ENCODE results near the gene ANKZF1. TPM values are rescaled to one million over a fixed set of nuclear protein-coding genes. Genes with fewer than 3 reads are reported as not detected.

The ANKZF1 gene
- total and polyA plus RNA-seq, 10 of the 15 experiments (the other 5 are each of a cell fraction or from before 2014, with no cell fraction given), result 3.1 to 104 (median 35.0) TPM

DNA sequence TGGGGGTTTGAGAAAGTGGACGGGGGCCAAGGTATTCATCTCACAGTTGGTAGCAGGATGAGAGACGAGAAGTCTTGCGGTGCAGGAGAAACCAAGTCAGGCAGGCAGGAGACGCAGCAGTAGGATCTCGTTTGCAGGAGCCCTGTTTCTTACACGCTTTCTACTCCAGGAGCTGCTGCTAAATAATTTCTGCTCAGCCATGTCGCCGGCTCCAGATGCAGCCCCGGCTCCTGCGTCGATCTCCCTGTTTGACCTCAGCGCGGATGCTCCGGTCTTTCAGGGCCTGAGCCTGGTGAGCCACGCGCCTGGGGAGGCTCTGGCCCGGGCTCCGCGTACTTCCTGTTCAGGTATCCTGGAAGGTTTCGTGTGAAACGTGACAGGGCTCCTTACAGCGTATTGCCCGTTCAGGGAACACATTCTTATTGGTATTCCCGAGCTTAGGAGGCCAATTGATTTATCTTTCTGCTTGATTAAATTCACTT, 494 bp downstream of the ANKZF1 start (continued):
- TF ChIP-seq, protein P1, sequence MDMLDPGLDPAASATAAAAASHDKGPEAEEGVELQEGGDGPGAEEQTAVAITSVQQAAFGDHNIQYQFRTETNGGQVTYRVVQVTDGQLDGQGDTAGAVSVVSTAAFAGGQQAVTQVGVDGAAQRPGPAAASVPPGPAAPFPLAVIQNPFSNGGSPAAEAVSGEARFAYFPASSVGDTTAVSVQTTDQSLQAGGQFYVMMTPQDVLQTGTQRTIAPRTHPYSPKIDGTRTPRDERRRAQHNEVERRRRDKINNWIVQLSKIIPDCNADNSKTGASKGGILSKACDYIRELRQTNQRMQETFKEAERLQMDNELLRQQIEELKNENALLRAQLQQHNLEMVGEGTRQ (IDR thresholded peaks at IDR 0.05; ENCODE audit: borderline replicate concordance, low read depth, low read length), result no peak
- TF ChIP-seq SMAD5 (IDR thresholded peaks at IDR 0.05; ENCODE audit: low read depth), result no peak; the same call in 1 of the 2 replicates

DNA sequence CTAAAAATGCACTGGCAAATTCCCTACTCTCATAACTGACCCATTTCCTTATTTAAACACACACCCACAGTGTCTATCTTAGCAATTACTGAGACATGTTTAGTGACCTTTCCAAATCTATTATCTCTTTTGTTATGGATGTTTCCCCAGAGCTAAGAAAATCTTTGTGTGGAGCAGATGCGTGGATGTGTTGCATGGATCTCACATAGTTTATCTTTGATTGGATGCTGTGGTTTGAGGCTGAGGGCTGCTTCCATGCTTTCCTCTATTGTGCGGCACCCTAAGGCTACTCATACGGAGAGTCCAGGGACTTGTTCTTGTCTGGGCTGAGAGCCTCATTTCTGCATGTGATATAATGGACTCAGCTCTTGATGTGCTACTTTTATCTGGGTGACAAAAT, 4.7 kb downstream of the ANKZF1 start:
- Histone ChIP-seq H3K4me2 (ENCODE audit: control insufficient read depth, insufficient read depth) (no peak overlapping the region), H3K4me1 (ENCODE audit: control insufficient read depth, insufficient read depth, low read length) (no peaks in the 10 kb centered on the region), H4K20me1 (ENCODE audit: control insufficient read depth, insufficient read depth) (no peaks in the 10 kb centered on the region), H3K9ac (ENCODE audit: control insufficient read depth, insufficient read depth, low read length) (no peak overlapping the region), H3K27me3 (replicated peaks in 1 of 2; ENCODE audit: control insufficient read depth in 2 of 2, insufficient read depth in 2 of 2, low read length in 1 of 2) (no peaks in the 10 kb centered on the region), H3K79me2 (ENCODE audit: control insufficient read depth, insufficient read depth, low read length) (peaks cover 26% of the 10 kb centered on the region), H3K9me3 (replicated peaks; ENCODE audit: control insufficient read depth, insufficient read depth, low read length) (no peaks in the 10 kb centered on the region), H2AFZ (ENCODE audit: control insufficient read depth, low read depth, low read length) (no peak overlapping the region), H3K36me3 (ENCODE audit: control insufficient read depth in 2 of 2, insufficient read depth in 2 of 2, low read length in 1 of 2) (peaks cover 15 to 54% of the 10 kb centered on the region in 2 experiments), H3K4me3 (no peak overlapping the region), H3K27ac (ENCODE audit: control insufficient read depth, insufficient read depth) (no peak overlapping the region)
- in situ Hi-C loops (cut with MboI), result no loop called here
- BruUV-seq (replicated peaks), result no TSS peak
- ChIA-PET RAD21 (ENCODE audit: unreplicated experiment) (no interaction called here), CTCF (no interaction called here), POLR2A (interaction anchor here (0.7 to 1.4 kb wide), 2 partner anchors 10 to 18 kb away, joined by 4 read pairs; partner anchors contain the start of genes GLB1L, STK16 and TUBA4B), SMC1A (ENCODE audit: uncharacterized antibody, unreplicated experiment) (interaction anchor here (1.0 kb wide), 1 partner anchor 10 kb away, joined by 3 read pairs; no protein-coding TSS in a partner anchor)
- no peak for DNase-seq (ENCODE audit: low read depth, low spot score)
- intact Hi-C loops (cut with micrococcal nuclease; ENCODE audit: unreplicated experiment), result no loop called here
- 96% methylated on average over 3 of the region's 3 CpGs for WGBS (ENCODE audit: insufficient coverage, insufficient replicate concordance, low lambda C conversion rate, missing lambda C conversion rate)
- no peak for ATAC-seq
- no peak for FAIRE-seq
- TF ChIP-seq MXI1 (IDR thresholded peaks at IDR 0.05; ENCODE audit: low read depth, low read length) (no peak), POLR2A (IDR thresholded peaks at IDR 0.05; ENCODE audit: low read depth, low read length) (no peak), HDAC2 (IDR thresholded peaks at IDR 0.05) (no peak), CHD2 (IDR thresholded peaks at IDR 0.05; ENCODE audit: borderline replicate concordance, low read depth, low read length) (no peak), SMC3 (IDR thresholded peaks at IDR 0.05; ENCODE audit: borderline replicate concordance, low read length) (no peak), BHLHE40 (IDR thresholded peaks at IDR 0.05; ENCODE audit: borderline replicate concordance in 1 of 2, low read depth in 2 of 2, low read length in 1 of 2) (no peak), CHD4 (IDR thresholded peaks at IDR 0.05) (no peak), NFXL1 (IDR thresholded peaks at IDR 0.05; ENCODE audit: borderline replicate concordance) (no peak)
- TF ChIP-seq, protein P2, sequence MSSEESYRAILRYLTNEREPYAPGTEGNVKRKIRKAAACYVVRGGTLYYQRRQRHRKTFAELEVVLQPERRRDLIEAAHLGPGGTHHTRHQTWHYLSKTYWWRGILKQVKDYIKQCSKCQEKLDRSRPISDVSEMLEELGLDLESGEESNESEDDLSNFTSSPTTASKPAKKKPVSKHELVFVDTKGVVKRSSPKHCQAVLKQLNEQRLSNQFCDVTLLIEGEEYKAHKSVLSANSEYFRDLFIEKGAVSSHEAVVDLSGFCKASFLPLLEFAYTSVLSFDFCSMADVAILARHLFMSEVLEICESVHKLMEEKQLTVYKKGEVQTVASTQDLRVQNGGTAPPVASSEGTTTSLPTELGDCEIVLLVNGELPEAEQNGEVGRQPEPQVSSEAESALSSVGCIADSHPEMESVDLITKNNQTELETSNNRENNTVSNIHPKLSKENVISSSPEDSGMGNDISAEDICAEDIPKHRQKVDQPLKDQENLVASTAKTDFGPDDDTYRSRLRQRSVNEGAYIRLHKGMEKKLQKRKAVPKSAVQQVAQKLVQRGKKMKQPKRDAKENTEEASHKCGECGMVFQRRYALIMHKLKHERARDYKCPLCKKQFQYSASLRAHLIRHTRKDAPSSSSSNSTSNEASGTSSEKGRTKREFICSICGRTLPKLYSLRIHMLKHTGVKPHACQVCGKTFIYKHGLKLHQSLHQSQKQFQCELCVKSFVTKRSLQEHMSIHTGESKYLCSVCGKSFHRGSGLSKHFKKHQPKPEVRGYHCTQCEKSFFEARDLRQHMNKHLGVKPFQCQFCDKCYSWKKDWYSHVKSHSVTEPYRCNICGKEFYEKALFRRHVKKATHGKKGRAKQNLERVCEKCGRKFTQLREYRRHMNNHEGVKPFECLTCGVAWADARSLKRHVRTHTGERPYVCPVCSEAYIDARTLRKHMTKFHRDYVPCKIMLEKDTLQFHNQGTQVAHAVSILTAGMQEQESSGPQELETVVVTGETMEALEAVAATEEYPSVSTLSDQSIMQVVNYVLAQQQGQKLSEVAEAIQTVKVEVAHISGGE (CRISPR knock-in tag; IDR thresholded peaks at IDR 0.05), result no peak
- TF ChIP-seq, protein P3, sequence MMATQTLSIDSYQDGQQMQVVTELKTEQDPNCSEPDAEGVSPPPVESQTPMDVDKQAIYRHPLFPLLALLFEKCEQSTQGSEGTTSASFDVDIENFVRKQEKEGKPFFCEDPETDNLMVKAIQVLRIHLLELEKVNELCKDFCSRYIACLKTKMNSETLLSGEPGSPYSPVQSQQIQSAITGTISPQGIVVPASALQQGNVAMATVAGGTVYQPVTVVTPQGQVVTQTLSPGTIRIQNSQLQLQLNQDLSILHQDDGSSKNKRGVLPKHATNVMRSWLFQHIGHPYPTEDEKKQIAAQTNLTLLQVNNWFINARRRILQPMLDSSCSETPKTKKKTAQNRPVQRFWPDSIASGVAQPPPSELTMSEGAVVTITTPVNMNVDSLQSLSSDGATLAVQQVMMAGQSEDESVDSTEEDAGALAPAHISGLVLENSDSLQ (IDR thresholded peaks at IDR 0.05), result no peak
- TF ChIP-seq, protein P4, sequence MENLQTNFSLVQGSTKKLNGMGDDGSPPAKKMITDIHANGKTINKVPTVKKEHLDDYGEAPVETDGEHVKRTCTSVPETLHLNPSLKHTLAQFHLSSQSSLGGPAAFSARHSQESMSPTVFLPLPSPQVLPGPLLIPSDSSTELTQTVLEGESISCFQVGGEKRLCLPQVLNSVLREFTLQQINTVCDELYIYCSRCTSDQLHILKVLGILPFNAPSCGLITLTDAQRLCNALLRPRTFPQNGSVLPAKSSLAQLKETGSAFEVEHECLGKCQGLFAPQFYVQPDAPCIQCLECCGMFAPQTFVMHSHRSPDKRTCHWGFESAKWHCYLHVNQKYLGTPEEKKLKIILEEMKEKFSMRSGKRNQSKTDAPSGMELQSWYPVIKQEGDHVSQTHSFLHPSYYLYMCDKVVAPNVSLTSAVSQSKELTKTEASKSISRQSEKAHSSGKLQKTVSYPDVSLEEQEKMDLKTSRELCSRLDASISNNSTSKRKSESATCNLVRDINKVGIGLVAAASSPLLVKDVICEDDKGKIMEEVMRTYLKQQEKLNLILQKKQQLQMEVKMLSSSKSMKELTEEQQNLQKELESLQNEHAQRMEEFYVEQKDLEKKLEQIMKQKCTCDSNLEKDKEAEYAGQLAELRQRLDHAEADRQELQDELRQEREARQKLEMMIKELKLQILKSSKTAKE (IDR thresholded peaks at IDR 0.05; ENCODE audit: low read depth, poor library complexity, severe bottlenecking), result no peak
- TF ChIP-seq, protein P5, sequence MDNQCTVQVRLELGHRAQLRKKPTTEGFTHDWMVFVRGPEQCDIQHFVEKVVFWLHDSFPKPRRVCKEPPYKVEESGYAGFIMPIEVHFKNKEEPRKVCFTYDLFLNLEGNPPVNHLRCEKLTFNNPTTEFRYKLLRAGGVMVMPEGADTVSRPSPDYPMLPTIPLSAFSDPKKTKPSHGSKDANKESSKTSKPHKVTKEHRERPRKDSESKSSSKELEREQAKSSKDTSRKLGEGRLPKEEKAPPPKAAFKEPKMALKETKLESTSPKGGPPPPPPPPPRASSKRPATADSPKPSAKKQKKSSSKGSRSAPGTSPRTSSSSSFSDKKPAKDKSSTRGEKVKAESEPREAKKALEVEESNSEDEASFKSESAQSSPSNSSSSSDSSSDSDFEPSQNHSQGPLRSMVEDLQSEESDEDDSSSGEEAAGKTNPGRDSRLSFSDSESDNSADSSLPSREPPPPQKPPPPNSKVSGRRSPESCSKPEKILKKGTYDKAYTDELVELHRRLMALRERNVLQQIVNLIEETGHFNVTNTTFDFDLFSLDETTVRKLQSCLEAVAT (IDR thresholded peaks at IDR 0.05), result no peak
